ENCODE data around the gene CYTH4. TPM values are rescaled to one million over a fixed set of nuclear protein-coding genes. Genes with fewer than 3 reads are reported as not detected.

CYTH4 gene
- total RNA-seq, 2 donors from 2014 or later: 2.3 to 7.9 TPM

- H3K4me1 ChIP-seq: peaks cover 16% of the 10 kb centered on the region
- intact Hi-C loops (cut with DNase I): no loop called here
Measured at GRCh38 chr22:37310815-37311595, 28.7 kb downstream of the CYTH4 start.

GRCh38 chr22:37311761-37312312, 29.5 kb downstream of the CYTH4 start:
- Histone ChIP-seq H3K36me3 (replicated peaks in 1 of 2; ENCODE audit: insufficient read depth in 1 of 2, low read depth in 2 of 2) (no peaks in the 10 kb centered on the region), H3K27me3 (no peaks in the 10 kb centered on the region), H3K4me1 (peaks cover 13% of the 10 kb centered on the region), H3K27ac (no peak overlapping the region), H3K9me3 (no peaks in the 10 kb centered on the region), H3K4me3 (no peak overlapping the region)
- TF ChIP-seq POLR2A (IDR thresholded peaks at IDR 0.05): no peak
- TF ChIP-seq, protein P1, sequence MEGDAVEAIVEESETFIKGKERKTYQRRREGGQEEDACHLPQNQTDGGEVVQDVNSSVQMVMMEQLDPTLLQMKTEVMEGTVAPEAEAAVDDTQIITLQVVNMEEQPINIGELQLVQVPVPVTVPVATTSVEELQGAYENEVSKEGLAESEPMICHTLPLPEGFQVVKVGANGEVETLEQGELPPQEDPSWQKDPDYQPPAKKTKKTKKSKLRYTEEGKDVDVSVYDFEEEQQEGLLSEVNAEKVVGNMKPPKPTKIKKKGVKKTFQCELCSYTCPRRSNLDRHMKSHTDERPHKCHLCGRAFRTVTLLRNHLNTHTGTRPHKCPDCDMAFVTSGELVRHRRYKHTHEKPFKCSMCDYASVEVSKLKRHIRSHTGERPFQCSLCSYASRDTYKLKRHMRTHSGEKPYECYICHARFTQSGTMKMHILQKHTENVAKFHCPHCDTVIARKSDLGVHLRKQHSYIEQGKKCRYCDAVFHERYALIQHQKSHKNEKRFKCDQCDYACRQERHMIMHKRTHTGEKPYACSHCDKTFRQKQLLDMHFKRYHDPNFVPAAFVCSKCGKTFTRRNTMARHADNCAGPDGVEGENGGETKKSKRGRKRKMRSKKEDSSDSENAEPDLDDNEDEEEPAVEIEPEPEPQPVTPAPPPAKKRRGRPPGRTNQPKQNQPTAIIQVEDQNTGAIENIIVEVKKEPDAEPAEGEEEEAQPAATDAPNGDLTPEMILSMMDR (IDR thresholded peaks at IDR 0.05): no peak
- intact Hi-C loops (cut with DNase I): no loop called here
- WGBS, 2 donors: 79 to 86% methylated on average over 15 to 19 of the region's 19 CpGs
- DNase-seq: no peak
- ATAC-seq: no peak

More at GRCh38 chr22:37310815-37311595, 28.7 kb downstream of the CYTH4 start:
- 69 to 71% methylated on average over 25 of the region's 25 CpGs for WGBS, 2 donors
- no peak for ATAC-seq
- Histone ChIP-seq H3K27me3 (no peaks in the 10 kb centered on the region), H3K27ac (no peak overlapping the region), H3K9me3 (no peaks in the 10 kb centered on the region), H3K4me3 (no peak overlapping the region), H3K36me3 (replicated peaks in 1 of 2; ENCODE audit: insufficient read depth in 1 of 2, low read depth in 2 of 2) (no peaks in the 10 kb centered on the region)
- peak in 1 of 4 donors; percentile 62 for DNase-seq
- no peak for TF ChIP-seq POLR2A (IDR thresholded peaks at IDR 0.05)
- TF ChIP-seq, protein P1 (IDR thresholded peaks at IDR 0.05): no peak

DNA sequence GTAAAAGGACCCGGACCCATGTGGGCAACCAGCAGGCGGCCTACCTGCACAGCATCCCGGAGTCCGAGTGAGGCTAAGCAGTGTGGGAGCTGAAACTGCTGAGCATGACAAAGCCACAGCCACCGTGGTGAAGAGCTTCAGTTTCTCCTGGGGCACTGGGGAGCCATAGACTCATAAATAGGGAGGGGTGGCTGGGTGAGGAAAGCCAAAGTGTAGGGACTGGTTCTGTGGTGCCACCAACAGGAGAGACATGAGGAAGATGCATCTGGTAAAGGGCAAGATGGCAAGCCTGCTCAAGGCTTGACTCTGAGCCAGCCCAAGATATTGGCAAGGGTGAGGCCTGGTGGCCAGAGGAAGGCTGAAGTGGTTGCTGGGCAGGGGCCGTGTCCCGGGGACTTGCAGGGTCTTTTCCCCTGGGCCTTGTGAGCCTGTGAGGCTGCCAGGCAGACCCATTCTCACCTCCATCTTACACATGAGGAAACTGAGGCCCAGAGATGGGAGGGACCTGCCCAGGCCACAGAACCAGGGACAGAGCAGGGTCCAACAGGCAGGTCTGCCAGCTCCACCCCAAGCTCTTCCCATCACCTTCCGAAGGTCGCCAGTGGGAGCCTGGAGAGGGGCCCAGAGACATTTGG, 30.4 kb downstream of the CYTH4 start:
- ATAC-seq: no peak
- no peaks in the 10 kb centered on the region for H3K36me3 ChIP-seq (replicated peaks in 1 of 2; ENCODE audit: insufficient read depth in 1 of 2, low read depth in 2 of 2)
- WGBS, 2 donors: 75 to 76% methylated on average over 7 to 9 of the region's 9 CpGs
- TF ChIP-seq POLR2A (IDR thresholded peaks at IDR 0.05): no peak
- TF ChIP-seq, protein P1 (IDR thresholded peaks at IDR 0.05): no peak
- H3K27me3 ChIP-seq: no peaks in the 10 kb centered on the region
- H3K9me3 ChIP-seq: no peaks in the 10 kb centered on the region
- no peak overlapping the region for H3K27ac ChIP-seq
- H3K4me3 ChIP-seq: no peak overlapping the region
- H3K4me1 ChIP-seq: peaks cover 5% of the 10 kb centered on the region
- intact Hi-C loops (cut with DNase I): no loop called here
- no peak for DNase-seq

GRCh38 chr22:37313376-37314314, 31.3 kb downstream of the CYTH4 start:
- DNase-seq (no peak), ATAC-seq (no peak)
- TF ChIP-seq, protein P1 (IDR thresholded peaks at IDR 0.05): no peak
- no peak for TF ChIP-seq POLR2A (IDR thresholded peaks at IDR 0.05)
- Histone ChIP-seq H3K4me1 (no peaks in the 10 kb centered on the region), H3K36me3 (replicated peaks in 1 of 2; ENCODE audit: insufficient read depth in 1 of 2, low read depth in 2 of 2) (no peaks in the 10 kb centered on the region), H3K27me3 (no peaks in the 10 kb centered on the region), H3K27ac (no peak overlapping the region), H3K9me3 (no peaks in the 10 kb centered on the region), H3K4me3 (no peak overlapping the region)
- WGBS, 2 donors: 51 to 59% methylated on average over 20 to 25 of the region's 25 CpGs
- intact Hi-C loops (cut with DNase I): no loop called here
